HG02885 (cell line): ENCODE measurements around the gene TBCA.

Experiments
- ATAC-seq: cut with Tn5 transposase; IDR thresholded peaks from one replicate; pipeline ENCODE4 v1.9.1; 2021; ENCODE audit warnings: mild to moderate bottlenecking; ENCODE audit not compliant: unreplicated experiment, poor library complexity

Gene TBCA

GRCh38 chr5:77775790-77776553 lies at the start of gene TBCA:
Gene TBCA (minus strand): TSS chr5:77776339. CDS start chr5:77776257, 82 bp downstream.
- peak; percentile 92 for ATAC-seq

- ATAC-seq = no peak
Measured at GRCh38 chr5:77824981-77825380, 48.8 kb upstream of the TBCA start.

DNA sequence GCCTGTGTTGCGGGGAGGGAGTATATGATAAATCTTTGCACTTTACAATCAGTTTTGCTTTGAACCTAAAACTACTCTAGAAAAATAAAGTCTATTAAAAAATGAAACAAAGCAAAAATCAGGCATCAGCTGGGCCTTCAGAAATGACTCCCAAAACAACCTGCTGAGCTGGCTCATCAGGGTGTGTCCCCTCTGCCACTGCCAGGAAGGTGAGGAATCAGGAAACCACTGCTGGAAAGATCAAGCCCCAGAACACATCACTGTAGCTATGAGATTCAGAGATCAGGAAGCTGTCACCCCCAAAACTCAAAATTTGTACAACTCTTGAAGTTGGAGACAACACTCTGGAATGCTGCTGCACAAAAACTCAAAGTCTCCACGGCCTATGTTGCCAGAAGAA lies 40.5 kb upstream of the TBCA start:
- ATAC-seq = no peak

DNA sequence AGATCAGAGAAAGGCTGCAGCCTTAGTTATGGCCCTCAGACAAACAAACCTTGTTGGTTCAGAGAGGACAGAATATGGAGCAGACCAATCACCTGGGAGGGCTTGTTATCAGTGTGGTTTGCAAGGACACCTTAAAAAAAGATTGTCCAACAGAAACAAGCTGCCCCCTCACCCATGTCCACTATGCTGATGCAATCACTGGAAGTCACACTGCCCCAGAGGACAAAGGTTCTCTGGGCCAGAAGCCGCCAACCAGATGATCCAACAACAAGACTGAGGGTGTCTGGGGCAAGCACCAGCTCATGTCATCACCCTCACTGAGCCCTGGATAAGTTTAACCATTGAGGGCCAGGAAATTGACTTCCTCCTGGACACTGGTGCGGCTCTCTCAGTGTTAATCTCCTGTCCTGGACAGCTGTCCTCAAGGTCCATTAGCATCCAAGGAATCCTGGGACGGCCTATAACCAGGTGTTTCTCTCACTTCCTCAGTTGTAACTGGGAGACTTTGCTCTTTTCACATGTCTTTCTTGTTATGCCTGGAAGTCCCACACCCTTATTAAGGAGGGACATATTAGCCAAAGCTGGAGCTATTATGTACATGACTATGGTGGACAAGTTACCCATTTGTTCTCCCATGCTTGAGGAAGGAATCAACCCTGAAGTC lies 36.9 kb upstream of the TBCA start:
- ATAC-seq = no peak

DNA sequence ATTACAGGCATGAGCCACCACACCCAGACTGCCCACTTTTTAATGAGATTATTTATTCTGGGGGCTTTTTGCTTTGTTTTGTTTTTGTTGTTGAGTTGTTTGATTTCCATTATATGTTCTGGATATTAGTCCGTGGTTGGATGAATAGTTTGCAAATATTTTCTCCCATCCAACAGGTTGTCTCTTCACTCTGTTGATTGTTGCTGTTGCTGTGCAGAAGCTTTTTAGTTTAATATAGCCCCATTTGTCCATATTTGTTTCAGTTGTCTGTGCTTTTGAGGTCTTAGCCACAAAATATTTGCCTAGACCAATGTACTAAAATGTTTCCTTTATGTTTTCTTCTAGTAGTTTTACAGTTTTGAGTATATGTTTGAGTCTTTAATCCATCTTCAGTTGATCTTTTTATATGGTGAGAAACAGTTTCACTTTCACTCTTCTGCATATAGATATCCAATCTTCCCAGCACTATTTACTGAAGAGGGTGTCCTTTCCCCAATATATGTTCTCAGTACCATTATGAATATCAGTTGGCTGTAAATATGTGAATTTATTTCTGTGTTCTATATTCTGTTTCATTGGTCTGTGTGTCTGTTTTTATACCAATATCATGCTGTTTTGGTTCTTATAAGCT lies 30.2 kb upstream of the TBCA start:
- ATAC-seq = no peak

GRCh38 chr5:77798456-77798855 lies 22.3 kb upstream of the TBCA start:
- no peak for ATAC-seq

- ATAC-seq = no peak
Measured at GRCh38 chr5:77797136-77797535, 21.0 kb upstream of the TBCA start.

DNA sequence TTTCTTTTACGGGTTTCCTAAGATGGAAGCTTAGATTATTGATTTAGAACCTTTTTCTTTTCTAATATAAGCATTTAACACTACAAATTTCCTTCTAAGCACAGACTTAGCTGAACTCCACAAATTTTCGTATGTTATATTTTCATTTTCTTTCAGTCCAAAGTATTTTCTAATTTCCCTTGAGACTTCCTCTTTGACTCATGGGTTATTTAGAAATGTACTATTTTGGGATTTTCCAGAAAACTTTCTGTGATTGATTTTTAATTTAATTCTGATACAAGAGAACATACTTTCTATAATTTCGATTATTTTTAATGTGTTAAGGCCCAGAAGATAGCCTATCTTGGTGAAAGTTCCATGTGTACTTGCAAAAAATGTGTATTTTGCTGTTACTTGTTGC lies 19.7 kb upstream of the TBCA start:
- no peak for ATAC-seq

GRCh38 chr5:77795268-77795667 lies 19.1 kb upstream of the TBCA start:
- ATAC-seq = no peak

GRCh38 chr5:77791926-77792325 lies 15.8 kb upstream of the TBCA start:
- no peak for ATAC-seq

- ATAC-seq = no peak
Measured at GRCh38 chr5:77791356-77791755, 15.2 kb upstream of the TBCA start.

DNA sequence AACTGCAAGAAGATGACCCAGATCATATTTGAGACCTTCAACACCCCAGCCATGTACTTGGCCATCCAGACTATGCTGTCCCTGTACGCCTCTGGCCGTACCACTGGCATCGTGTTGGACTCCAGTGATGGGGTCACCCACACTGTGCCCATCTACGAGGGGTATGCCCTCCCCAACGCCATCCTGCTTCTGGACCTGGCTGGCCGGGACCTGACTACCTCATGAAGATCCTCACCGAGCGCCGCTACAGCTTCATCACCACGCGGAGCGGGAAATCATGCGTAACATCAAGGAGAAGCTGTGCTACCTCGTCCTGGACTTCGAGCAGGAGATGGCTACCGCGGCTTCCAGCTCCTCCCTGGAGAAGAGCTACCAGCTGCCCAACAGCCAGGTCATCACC lies 9.1 kb upstream of the TBCA start:
- ATAC-seq = no peak

GRCh38 chr5:77784735-77785134 lies 8.6 kb upstream of the TBCA start:
- ATAC-seq = no peak

- no peak for ATAC-seq
Measured at GRCh38 chr5:77781076-77781475, 4.9 kb upstream of the TBCA start.

DNA sequence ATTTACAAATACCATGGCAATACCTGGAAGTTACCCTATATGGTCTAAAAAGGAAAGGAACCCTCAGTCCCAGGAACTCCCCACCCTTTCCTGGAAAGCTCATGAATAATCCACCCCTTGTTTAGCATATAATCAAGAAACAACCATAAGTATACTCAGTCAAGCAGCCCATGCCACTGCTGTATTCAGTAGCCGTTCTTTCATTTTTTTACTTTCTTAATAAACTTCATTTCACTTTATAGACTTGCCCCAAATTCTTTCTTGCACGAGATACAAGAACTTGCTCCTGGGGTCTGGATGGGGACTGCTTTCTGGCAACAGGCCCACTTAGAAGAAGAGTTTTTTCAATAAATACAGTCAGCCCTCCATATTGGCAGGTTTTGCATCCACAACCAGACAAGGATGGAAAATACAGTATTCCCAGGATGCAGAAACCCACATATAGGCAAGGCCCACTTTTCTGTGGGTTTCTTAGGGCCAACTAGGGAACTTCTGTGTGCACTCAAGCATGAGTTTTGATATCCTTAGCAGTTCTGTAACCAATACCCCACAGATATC lies 2.8 kb upstream of the TBCA start:
- ATAC-seq = no peak

DNA sequence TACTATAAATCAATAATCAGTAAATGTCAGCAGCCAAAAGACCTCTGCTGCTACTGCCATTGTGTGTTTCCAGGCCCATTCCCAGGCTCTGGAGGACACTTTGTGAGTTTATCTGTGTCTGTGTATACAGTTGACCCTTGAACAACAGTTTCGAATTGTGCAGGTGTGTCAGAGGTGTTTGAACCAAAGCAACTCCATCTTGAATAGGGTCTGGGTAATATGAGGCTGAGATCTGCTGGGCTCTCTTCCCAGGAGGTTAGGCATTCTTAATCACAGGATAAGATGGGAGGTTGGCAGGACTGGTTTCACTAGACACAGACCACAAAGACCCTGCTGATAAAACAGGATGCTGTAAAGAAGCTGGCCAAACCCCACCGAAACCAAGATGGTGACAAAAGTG lies 2.3 kb upstream of the TBCA start:
- ATAC-seq = no peak

DNA sequence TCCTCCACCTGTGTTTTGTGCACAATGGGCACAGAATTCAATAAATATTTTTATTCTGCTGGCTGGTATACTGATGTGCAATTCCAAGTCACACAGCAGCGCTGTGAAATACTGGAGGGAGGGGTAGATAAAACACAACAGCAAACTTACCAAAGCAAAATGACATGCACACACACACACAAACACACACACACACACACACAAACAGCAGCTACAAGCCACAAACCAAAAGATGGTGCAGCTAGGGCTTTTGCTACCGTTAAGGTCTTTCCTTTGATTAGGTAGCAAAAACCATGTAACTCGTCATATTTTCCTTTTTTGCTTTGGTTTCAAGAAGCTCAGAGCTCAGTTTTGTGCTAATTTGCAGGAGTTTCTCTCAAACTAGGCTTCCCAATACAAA lies 1.8 kb upstream of the TBCA start:
- no peak for ATAC-seq

GRCh38 chr5:77777281-77777892 lies 1.2 kb upstream of the TBCA start:
- ATAC-seq = no peak

- ATAC-seq = peak; percentile 10
Measured at GRCh38 chr5:77776554-77777206, 541 bp upstream of the TBCA start.
